ENCODE data around the gene AFAP1L2. TPM values are rescaled to one million over a fixed set of nuclear protein-coding genes. Genes with fewer than 3 reads are reported as not detected.

Gene AFAP1L2
- total RNA-seq, 3 donors from 2014 or later: 4.2 to 43.9 (median 20.0) TPM

DNA sequence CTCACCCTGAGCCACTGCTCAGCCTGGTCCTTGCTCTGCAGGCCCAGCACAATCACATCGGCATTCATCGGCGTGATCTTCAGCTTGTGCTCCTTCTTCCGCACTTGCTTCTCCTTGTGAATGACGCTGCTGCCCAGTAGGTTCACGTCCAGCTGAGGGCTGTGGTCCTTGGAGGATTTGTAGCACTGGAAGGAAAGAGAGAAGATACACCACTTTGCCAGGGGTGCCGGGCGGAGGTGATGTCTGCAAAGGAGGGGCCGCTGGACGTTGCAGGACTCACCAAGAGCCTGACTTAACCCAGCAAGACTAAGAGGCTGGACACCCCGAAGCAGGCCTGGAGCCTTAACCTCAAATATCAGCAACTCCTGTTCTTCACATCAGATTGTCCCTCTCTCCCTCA lies 90.4 kb downstream of the AFAP1L2 start:
- no peak overlapping the region for H3K27ac ChIP-seq
- H3K4me3 ChIP-seq: no peak overlapping the region
- peak in 1 of 2 donors; percentile 14 for DNase-seq (ENCODE audit: low spot score in 2 of 2)
- H3K27me3 ChIP-seq: no peaks in the 10 kb centered on the region
- H3K36me3 ChIP-seq: no peaks in the 10 kb centered on the region
- no peaks in the 10 kb centered on the region for H3K4me1 ChIP-seq
- no peaks in the 10 kb centered on the region for H3K9me3 ChIP-seq
- intact Hi-C loops (cut with DNase I; ENCODE audit: low total_unique reads): no loop called here
- TF ChIP-seq POLR2A (IDR thresholded peaks at IDR 0.05): no peak
- TF ChIP-seq, protein P1, sequence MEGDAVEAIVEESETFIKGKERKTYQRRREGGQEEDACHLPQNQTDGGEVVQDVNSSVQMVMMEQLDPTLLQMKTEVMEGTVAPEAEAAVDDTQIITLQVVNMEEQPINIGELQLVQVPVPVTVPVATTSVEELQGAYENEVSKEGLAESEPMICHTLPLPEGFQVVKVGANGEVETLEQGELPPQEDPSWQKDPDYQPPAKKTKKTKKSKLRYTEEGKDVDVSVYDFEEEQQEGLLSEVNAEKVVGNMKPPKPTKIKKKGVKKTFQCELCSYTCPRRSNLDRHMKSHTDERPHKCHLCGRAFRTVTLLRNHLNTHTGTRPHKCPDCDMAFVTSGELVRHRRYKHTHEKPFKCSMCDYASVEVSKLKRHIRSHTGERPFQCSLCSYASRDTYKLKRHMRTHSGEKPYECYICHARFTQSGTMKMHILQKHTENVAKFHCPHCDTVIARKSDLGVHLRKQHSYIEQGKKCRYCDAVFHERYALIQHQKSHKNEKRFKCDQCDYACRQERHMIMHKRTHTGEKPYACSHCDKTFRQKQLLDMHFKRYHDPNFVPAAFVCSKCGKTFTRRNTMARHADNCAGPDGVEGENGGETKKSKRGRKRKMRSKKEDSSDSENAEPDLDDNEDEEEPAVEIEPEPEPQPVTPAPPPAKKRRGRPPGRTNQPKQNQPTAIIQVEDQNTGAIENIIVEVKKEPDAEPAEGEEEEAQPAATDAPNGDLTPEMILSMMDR (IDR thresholded peaks at IDR 0.05): no peak
- no peak for TF ChIP-seq POLR2AphosphoS5 (IDR thresholded peaks at IDR 0.05)

DNA sequence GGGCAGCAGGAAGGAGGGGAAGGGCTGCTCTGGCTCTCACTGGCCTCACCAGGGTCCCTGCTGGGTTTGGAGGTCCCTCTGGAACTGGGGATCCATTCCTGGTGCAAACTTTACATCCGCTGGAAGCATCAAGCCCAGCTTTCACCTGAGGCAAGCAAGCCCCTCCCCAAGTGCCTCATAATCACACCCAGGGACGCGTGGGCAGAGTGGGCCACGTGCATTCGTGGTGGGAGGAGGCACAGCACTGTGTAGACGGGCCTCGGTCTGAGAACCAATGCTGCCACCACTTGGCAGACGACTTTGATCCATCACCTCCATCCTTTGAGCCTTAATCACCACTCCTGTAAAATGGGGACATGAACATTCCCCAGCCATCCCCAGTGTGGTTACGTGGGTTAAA lies 91.2 kb downstream of the AFAP1L2 start:
- TF ChIP-seq POLR2A (IDR thresholded peaks at IDR 0.05) (no peak), POLR2AphosphoS5 (IDR thresholded peaks at IDR 0.05) (no peak)
- TF ChIP-seq, protein P1 (IDR thresholded peaks at IDR 0.05): no peak
- H3K4me1 ChIP-seq: no peaks in the 10 kb centered on the region
- H3K36me3 ChIP-seq: no peaks in the 10 kb centered on the region
- H3K27ac ChIP-seq: no peak overlapping the region
- H3K9me3 ChIP-seq: no peaks in the 10 kb centered on the region
- intact Hi-C loops (cut with DNase I; ENCODE audit: low total_unique reads): no loop called here
- no peak overlapping the region for H3K4me3 ChIP-seq
- no peaks in the 10 kb centered on the region for H3K27me3 ChIP-seq
- no peak for DNase-seq (ENCODE audit: low spot score in 2 of 2)

DNA sequence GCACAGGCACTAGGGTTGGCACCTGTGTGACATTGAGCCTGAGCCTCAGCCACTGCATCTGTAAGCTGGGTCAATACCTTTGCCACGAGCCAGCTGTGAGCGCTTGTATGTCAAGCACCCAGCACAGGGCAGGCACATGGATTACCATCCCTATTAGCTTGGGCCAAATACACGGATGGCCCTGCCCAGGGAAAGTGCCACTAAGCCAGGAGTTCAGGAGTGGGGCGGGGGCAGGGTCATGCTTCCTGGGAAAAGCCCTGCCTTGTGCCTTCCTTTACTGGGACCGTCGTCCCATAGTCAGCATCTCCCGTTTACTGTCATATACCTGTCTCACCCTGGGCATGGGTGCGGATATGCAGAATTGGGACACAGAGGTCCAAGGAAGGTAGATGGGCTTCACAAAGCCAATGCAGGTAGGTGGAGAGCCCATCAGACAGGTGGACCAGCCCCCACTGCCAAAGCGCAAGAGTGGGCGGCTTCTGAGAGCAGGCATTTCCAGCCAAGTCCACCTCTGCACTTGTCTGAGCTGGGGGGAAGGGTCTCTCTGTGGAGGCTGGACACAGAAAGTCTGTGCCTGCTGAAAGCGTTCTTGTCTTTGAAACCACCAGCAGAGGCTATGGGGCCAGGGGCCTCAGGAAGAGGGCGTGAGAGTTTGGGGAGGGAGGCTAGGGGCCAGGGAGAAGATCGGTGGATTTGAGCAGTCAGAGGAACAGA lies 92.6 kb downstream of the AFAP1L2 start:
- H3K27me3 ChIP-seq: no peaks in the 10 kb centered on the region
- no peaks in the 10 kb centered on the region for H3K9me3 ChIP-seq
- H3K4me3 ChIP-seq: no peak overlapping the region
- no peak for TF ChIP-seq POLR2AphosphoS5 (IDR thresholded peaks at IDR 0.05)
- TF ChIP-seq POLR2A (IDR thresholded peaks at IDR 0.05): no peak
- TF ChIP-seq, protein P1 (IDR thresholded peaks at IDR 0.05): no peak
- no peaks in the 10 kb centered on the region for H3K4me1 ChIP-seq
- intact Hi-C loops (cut with DNase I; ENCODE audit: low total_unique reads): no loop called here
- DNase-seq (ENCODE audit: low spot score in 2 of 2): peak in 1 of 2 donors; percentile 22
- no peaks in the 10 kb centered on the region for H3K36me3 ChIP-seq
- H3K27ac ChIP-seq: no peak overlapping the region

DNA sequence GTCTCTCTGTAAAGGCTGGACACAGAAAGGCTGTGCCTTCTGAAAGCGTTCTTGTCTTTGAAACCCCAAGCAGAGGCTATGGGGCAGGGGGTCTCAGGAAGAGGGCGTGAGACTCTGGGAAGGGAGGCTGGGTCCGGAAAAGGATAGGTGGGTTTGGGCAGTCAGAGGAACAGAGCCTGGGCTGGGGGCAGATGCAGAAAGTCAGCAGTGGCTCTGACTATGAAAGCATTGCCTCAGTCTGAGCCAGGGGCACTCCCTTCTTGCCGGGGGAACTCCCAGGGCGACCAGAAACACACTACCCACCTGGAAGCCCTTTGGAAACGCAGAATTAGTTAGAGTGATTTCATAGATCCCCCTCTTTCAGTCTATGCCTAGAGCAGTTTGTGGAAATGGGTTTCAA lies 93.3 kb downstream of the AFAP1L2 start:
- Histone ChIP-seq H3K9me3 (no peaks in the 10 kb centered on the region), H3K36me3 (no peaks in the 10 kb centered on the region), H3K4me3 (no peak overlapping the region), H3K27me3 (no peaks in the 10 kb centered on the region), H3K27ac (no peak overlapping the region), H3K4me1 (no peaks in the 10 kb centered on the region)
- peak in 1 of 2 donors; percentile 20 for DNase-seq (ENCODE audit: low spot score in 2 of 2)
- intact Hi-C loops (cut with DNase I; ENCODE audit: low total_unique reads): no loop called here
- no peak for TF ChIP-seq POLR2A (IDR thresholded peaks at IDR 0.05)
- no peak for TF ChIP-seq POLR2AphosphoS5 (IDR thresholded peaks at IDR 0.05)
- TF ChIP-seq, protein P1 (IDR thresholded peaks at IDR 0.05): no peak

DNA sequence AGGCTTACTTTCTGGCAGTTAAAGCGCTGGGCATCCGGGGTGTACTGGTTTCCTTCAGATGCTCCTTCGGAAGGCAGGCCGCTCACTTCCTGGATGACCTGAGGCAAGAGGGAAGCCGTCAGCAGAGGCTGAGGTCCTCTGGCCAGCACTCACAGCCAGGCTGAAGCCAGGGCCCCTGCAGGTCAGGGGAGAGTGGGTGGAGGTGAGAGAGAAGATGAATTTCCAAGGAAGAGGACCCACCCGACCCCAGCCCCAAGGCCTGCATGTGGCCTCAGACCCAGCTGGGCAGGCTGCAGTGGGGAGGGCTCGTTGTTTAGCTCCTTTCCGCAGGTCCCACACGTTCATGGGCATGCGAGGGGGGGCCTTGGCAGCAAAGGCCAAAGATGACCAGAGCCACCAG lies 94.0 kb downstream of the AFAP1L2 start:
- Histone ChIP-seq H3K27me3 (no peaks in the 10 kb centered on the region), H3K36me3 (no peaks in the 10 kb centered on the region), H3K4me1 (no peaks in the 10 kb centered on the region), H3K4me3 (no peak overlapping the region), H3K9me3 (no peaks in the 10 kb centered on the region), H3K27ac (no peak overlapping the region)
- TF ChIP-seq POLR2A (IDR thresholded peaks at IDR 0.05): no peak
- intact Hi-C loops (cut with DNase I; ENCODE audit: low total_unique reads): no loop called here
- DNase-seq (ENCODE audit: low spot score in 2 of 2): peak in 1 of 2 donors; percentile 44
